ENCODE data around the gene SRGAP3.

Gene SRGAP3

DNA sequence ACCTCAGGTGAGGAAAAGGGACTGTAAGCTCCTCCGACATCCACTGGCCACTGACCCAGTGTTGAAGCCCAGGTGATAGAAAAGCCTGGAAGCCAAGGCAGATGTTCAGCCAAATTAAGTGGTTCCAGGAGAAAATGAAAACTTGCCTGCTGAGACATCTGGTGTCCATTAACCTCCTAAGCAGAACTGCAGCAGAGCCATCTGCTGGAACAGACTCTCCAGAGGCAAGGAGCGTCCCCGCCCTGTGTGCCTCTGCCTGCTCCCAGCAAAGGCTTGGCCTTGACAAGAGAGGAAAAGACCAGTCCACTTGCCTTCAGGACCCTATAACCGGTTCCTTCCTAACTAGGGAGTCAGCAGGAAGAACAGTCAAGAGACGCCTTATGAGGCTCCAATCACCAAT, 48.2 kb downstream of the SRGAP3 start:
- Histone ChIP-seq H3K9ac (ENCODE audit: low read depth, low read length) (no peak overlapping the region), H3K4me3 (ENCODE audit: low read length) (no peak overlapping the region), H3K36me3 (ENCODE audit: insufficient read depth, low read length) (no peaks in the 10 kb centered on the region), H3K27ac (ENCODE audit: low read depth, low read length) (no peak overlapping the region), H3K9me3 (ENCODE audit: insufficient read depth, low read depth, low read length) (no peaks in the 10 kb centered on the region), H3K27me3 (ENCODE audit: insufficient read depth, low read length) (no peaks in the 10 kb centered on the region), H3K4me1 (ENCODE audit: insufficient read depth, low read length) (peaks cover 37% of the 10 kb centered on the region)
- WGBS, result 97% methylated on average over 5 of the region's 5 CpGs

DNA sequence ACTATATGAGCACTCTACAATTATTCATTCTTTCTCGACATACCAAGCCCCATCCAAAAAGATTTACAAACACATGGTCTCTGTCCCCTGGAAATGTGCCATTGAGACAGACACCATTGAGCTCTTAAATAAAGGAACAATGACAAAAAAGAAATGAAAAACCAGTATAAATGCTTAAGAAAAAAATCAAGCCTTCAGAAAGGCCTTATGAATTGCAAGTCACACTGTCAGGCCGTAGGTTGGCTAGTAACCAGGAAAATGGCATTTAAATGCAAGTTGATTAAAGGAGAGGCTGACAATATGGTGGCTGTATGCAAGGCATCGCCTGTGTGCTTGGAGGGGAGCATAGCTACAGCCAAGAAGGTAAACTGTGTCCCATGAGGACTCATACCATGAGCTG, 49.7 kb downstream of the SRGAP3 start:
- H3K4me1 ChIP-seq (ENCODE audit: insufficient read depth, low read length), result peaks cover 38% of the 10 kb centered on the region
- H3K27ac ChIP-seq (ENCODE audit: low read depth, low read length), result no peak overlapping the region
- 86% methylated on average over 3 of the region's 3 CpGs for WGBS
- H3K9me3 ChIP-seq (ENCODE audit: insufficient read depth, low read depth, low read length), result no peaks in the 10 kb centered on the region
- no peaks in the 10 kb centered on the region for H3K36me3 ChIP-seq (ENCODE audit: insufficient read depth, low read length)
- H3K27me3 ChIP-seq (ENCODE audit: insufficient read depth, low read length), result no peaks in the 10 kb centered on the region
- H3K4me3 ChIP-seq (ENCODE audit: low read length), result no peak overlapping the region
- H3K9ac ChIP-seq (ENCODE audit: low read depth, low read length), result no peak overlapping the region

DNA sequence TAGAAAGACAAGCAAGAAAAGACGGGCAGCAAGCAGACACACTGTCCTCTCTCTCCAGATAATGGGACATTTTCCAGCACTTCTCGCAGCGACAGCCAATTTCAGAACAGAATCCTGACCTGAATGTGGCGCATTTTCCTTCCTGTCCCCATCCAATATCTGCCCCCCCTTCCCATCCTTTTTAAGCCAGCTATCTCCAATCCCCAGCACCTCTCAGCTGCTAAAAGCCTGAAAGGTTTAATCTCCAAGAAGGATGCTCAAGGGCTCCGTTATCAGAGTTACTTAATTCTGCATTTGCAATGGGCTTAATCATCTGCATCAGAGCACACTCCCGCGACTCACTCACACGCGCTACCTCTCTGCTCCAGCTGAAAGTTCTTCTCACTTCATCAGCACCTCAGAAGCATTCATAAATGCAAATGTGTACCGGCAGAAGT, 50.5 kb downstream of the SRGAP3 start:
- H3K9me3 ChIP-seq (ENCODE audit: insufficient read depth, low read depth, low read length), result no peaks in the 10 kb centered on the region
- no peak overlapping the region for H3K27ac ChIP-seq (ENCODE audit: low read depth, low read length)
- no peak overlapping the region for H3K9ac ChIP-seq (ENCODE audit: low read depth, low read length)
- H3K4me1 ChIP-seq (ENCODE audit: insufficient read depth, low read length), result peaks cover 31% of the 10 kb centered on the region
- WGBS, result 83% methylated on average over 10 of the region's 10 CpGs
- no peaks in the 10 kb centered on the region for H3K27me3 ChIP-seq (ENCODE audit: insufficient read depth, low read length)
- H3K4me3 ChIP-seq (ENCODE audit: low read length), result no peak overlapping the region
- no peaks in the 10 kb centered on the region for H3K36me3 ChIP-seq (ENCODE audit: insufficient read depth, low read length)

DNA sequence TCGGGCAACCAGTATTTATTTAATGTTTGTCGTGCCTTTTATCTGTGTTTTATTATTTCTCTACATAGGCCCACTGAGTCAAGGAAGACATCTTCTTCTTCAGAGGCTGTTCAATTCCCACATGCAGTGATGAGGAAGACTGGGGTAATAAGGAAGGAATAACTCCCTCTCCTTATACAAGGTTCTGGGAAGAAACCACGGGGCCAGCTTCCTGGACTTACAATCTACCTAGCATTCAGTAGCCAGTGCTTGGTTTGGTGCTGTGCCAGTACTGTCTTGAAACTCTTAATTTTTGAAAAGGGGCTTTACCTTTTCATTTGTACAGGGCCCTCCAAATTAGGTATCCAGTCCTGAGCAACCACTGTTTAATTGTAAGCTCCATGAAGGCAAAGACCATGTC, 51.2 kb downstream of the SRGAP3 start:
- 100% methylated on average over 1 of the region's 3 CpGs for WGBS
- Histone ChIP-seq H3K27ac (ENCODE audit: low read depth, low read length) (no peak overlapping the region), H3K27me3 (ENCODE audit: insufficient read depth, low read length) (no peaks in the 10 kb centered on the region), H3K4me3 (ENCODE audit: low read length) (no peak overlapping the region), H3K4me1 (ENCODE audit: insufficient read depth, low read length) (peaks cover 29% of the 10 kb centered on the region), H3K9me3 (ENCODE audit: insufficient read depth, low read depth, low read length) (no peaks in the 10 kb centered on the region), H3K36me3 (ENCODE audit: insufficient read depth, low read length) (no peaks in the 10 kb centered on the region), H3K9ac (ENCODE audit: low read depth, low read length) (no peak overlapping the region)

DNA sequence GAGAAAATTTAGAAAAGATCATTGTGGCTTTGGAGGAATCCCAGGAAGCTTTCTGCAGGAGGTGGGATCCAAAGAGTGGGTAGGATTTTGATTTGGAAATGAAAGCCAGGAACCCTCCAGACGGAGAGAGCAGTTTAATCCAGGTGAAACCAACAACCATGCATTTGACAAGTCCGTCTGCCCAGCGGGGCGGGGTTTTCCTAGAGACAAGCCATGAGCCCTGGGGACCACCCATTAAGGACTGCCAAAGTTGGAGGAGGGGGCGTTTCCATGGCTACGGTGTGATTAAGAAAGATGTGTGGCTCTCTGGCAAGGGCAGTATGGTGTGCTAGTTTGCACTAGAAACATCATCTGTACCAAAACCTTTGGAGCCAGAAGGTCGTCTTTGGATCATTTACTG, 53.4 kb downstream of the SRGAP3 start:
- Histone ChIP-seq H3K27ac (ENCODE audit: low read depth, low read length) (no peak overlapping the region), H3K9me3 (ENCODE audit: insufficient read depth, low read depth, low read length) (no peaks in the 10 kb centered on the region), H3K9ac (ENCODE audit: low read depth, low read length) (no peak overlapping the region), H3K4me3 (ENCODE audit: low read length) (no peak overlapping the region), H3K27me3 (ENCODE audit: insufficient read depth, low read length) (no peaks in the 10 kb centered on the region), H3K36me3 (ENCODE audit: insufficient read depth, low read length) (no peaks in the 10 kb centered on the region), H3K4me1 (ENCODE audit: insufficient read depth, low read length) (peaks cover 19% of the 10 kb centered on the region)
- 62% methylated on average over 7 of the region's 7 CpGs for WGBS

DNA sequence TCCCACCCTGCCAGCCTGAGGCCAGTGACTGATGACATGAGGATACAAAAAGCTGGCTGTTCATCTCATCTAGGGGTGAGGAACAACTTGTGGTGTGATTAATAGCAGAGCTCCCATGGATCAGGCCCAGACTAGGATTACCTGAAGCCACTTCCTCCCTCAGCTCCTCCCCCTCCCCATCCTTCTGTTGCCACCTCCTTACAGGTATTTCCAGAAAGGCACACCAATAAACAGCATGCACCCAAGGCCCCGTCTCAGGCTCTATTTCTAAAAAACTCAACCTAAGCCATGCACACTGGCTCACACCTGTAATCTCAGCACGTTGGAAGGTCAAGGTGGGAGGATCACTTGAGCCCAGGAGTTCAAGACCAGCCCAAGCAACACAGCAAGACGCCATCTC, 54.1 kb downstream of the SRGAP3 start:
- peaks cover 19% of the 10 kb centered on the region for H3K4me1 ChIP-seq (ENCODE audit: insufficient read depth, low read length)
- no peaks in the 10 kb centered on the region for H3K9me3 ChIP-seq (ENCODE audit: insufficient read depth, low read depth, low read length)
- no peaks in the 10 kb centered on the region for H3K27me3 ChIP-seq (ENCODE audit: insufficient read depth, low read length)
- H3K36me3 ChIP-seq (ENCODE audit: insufficient read depth, low read length), result no peaks in the 10 kb centered on the region
- H3K9ac ChIP-seq (ENCODE audit: low read depth, low read length), result no peak overlapping the region
- 95% methylated on average over 3 of the region's 3 CpGs for WGBS
- H3K27ac ChIP-seq (ENCODE audit: low read depth, low read length), result no peak overlapping the region
- H3K4me3 ChIP-seq (ENCODE audit: low read length), result no peak overlapping the region

DNA sequence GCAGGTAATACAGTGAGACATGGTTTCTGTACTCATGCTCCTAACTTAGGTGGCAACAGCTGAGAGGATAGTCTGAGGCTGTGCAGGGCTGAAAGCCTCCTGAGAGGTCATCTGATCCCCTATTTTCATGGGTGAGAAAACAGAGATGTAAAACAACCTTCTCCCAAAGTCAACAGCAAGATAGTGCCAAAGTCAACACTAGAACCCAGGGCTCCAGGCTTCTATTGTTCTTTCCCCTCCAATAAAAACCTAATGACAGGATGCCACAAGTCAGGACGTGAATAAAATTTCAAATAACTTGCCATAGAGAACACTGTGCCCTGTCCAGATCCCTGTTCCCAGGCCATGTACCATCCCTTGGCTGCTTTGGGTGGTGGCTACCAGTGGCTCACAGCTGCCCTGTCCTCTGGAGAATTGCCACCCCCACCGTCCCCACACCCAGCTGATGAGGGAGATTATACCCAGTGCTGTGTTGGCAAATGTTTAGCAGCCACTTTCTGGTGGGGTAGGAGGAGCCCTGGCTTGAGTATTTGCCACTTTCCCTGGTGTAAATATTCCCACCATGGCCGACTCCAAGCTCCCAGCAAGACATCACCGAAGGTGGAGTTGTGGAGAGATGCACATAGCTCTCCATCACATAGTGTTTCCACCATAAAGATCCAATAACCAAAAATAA, 54.8 kb downstream of the SRGAP3 start:
- Histone ChIP-seq H3K27me3 (ENCODE audit: insufficient read depth, low read length) (no peaks in the 10 kb centered on the region), H3K4me1 (ENCODE audit: insufficient read depth, low read length) (peaks cover 19% of the 10 kb centered on the region), H3K27ac (ENCODE audit: low read depth, low read length) (no peak overlapping the region), H3K9me3 (ENCODE audit: insufficient read depth, low read depth, low read length) (no peaks in the 10 kb centered on the region), H3K9ac (ENCODE audit: low read depth, low read length) (no peak overlapping the region), H3K36me3 (ENCODE audit: insufficient read depth, low read length) (no peaks in the 10 kb centered on the region), H3K4me3 (ENCODE audit: low read length) (no peak overlapping the region)
- 88% methylated on average over 4 of the region's 4 CpGs for WGBS

DNA sequence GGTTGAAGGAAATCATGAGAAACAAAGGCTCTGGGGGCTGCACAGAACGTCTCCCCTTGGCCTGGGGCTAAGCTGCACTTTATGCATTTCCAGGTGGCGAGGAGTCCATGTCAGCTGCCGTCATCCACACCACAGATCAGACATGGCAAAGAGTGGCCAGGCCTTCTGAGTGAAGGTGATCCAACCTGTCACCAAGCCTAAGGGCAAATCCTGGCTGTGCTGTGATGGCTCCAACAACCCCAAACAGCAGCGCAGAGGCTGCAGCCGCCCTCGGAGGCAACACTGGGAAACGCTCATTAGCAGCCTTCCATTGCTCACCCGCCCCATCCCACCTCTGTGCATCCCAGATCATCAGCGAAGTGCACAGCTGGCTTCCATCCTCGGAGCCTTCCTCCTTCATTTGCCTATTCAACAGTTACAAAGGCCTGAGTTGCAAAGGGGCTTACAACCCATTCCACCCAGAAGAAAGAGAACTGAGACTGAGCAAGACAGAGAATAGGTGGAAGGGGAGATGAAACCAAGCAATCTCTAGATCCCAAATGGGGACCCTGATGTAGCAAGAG, 55.7 kb downstream of the SRGAP3 start:
- H3K9me3 ChIP-seq (ENCODE audit: insufficient read depth, low read depth, low read length), result no peaks in the 10 kb centered on the region
- no peaks in the 10 kb centered on the region for H3K36me3 ChIP-seq (ENCODE audit: insufficient read depth, low read length)
- no peaks in the 10 kb centered on the region for H3K27me3 ChIP-seq (ENCODE audit: insufficient read depth, low read length)
- H3K4me1 ChIP-seq (ENCODE audit: insufficient read depth, low read length), result peaks cover 11% of the 10 kb centered on the region
- H3K27ac ChIP-seq (ENCODE audit: low read depth, low read length), result no peak overlapping the region
- no peak overlapping the region for H3K4me3 ChIP-seq (ENCODE audit: low read length)
- WGBS, result 79% methylated on average over 10 of the region's 10 CpGs
- H3K9ac ChIP-seq (ENCODE audit: low read depth, low read length), result no peak overlapping the region

DNA sequence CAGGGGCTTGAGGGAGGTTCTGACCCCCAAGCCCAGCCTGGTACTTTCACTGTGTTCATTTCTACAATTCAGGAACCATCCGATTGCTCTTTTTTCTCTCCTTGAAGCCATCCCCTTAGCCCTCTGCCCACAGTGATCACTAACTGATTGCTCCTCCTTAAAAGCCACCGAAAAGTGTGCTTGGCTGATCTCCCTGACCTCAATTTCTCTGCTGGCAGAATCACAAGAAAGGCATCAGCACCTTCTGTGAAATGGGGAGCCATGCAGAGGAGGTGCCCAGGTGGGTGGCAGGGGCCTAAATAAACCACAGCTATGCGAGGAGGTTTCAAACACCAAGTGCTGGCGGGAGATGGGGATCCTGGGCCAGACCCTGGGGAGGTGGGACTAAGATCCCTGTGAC, 56.2 kb downstream of the SRGAP3 start:
- 94% methylated on average over 4 of the region's 4 CpGs for WGBS
- H3K4me1 ChIP-seq (ENCODE audit: insufficient read depth, low read length), result peaks cover 10% of the 10 kb centered on the region
- H3K27me3 ChIP-seq (ENCODE audit: insufficient read depth, low read length), result no peaks in the 10 kb centered on the region
- H3K9ac ChIP-seq (ENCODE audit: low read depth, low read length), result no peak overlapping the region
- H3K4me3 ChIP-seq (ENCODE audit: low read length), result no peak overlapping the region
- H3K9me3 ChIP-seq (ENCODE audit: insufficient read depth, low read depth, low read length), result no peaks in the 10 kb centered on the region
- H3K36me3 ChIP-seq (ENCODE audit: insufficient read depth, low read length), result no peaks in the 10 kb centered on the region
- no peak overlapping the region for H3K27ac ChIP-seq (ENCODE audit: low read depth, low read length)

DNA sequence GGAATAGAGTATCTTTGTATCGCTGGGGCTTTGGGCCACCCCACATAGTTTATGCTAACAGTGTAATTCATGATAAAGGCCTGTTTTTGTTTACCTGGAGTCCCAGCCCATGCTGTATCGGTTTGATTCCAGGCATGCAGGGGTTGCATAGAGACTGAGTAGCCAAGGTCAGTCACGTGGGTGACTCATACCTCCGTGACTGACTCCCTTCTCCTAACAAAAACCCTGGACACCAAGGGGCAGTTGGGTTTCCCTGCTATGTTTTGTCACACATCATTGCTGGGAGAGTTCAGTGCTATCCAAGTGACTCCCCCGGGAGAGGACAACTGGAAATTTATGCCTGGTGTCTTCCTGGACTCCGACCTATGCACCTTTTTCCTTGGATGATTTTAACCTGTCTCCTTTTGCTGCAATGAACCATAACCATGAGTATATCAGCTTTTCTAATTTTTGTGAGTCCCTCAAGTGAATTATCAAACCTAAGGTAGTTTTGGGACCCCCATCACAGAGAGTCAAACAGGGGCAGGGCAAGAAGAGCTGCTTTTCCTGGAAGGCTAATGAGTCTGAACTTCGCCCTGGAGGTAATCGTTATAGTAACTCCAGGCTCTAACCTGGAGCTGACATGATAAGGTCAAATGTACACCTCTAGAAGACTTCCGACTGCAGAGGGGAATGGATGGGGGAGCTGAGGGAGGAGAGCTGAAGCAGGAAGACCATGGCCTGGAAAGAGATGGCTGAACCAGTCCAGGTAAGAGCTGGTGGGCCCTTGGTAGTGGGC, 57.0 kb downstream of the SRGAP3 start:
- peaks cover 10% of the 10 kb centered on the region for H3K4me1 ChIP-seq (ENCODE audit: insufficient read depth, low read length)
- 87% methylated on average over 9 of the region's 9 CpGs for WGBS

DNA sequence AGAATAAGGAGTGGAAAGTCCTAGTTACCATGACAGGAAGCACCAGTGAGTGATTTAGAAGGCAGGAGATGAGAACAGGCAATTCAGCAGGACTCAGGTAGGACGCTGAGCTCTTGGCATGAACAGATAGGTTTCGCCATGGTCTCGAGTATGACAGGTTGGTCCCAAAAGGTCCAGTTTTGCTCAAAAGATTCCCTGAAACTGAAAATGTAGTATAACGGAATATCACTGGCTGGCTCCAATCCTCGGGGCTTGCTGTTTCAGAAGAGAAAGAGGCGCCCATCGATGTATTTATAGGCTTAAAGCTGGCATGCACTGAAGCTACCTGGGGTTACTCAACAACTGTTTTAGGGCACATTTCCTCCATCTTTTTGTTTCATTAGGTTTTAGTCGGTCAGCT, 59.2 kb downstream of the SRGAP3 start:
- H3K4me3 ChIP-seq (ENCODE audit: low read length), result no peak overlapping the region
- H3K4me1 ChIP-seq (ENCODE audit: insufficient read depth, low read length), result peaks cover 3% of the 10 kb centered on the region; the same call in 1 of the 2 replicates
- H3K9me3 ChIP-seq (ENCODE audit: insufficient read depth, low read depth, low read length), result no peaks in the 10 kb centered on the region
- 94% methylated on average over 8 of the region's 8 CpGs for WGBS
- no peak overlapping the region for H3K9ac ChIP-seq (ENCODE audit: low read depth, low read length)
- H3K36me3 ChIP-seq (ENCODE audit: insufficient read depth, low read length), result no peaks in the 10 kb centered on the region
- H3K27me3 ChIP-seq (ENCODE audit: insufficient read depth, low read length), result no peaks in the 10 kb centered on the region
- no peak overlapping the region for H3K27ac ChIP-seq (ENCODE audit: low read depth, low read length)

More for the DNA sequence above, 57.0 kb downstream of the SRGAP3 start:
- H3K9ac ChIP-seq (ENCODE audit: low read depth, low read length), result no peak overlapping the region
- H3K9me3 ChIP-seq (ENCODE audit: insufficient read depth, low read depth, low read length), result no peaks in the 10 kb centered on the region
- H3K27me3 ChIP-seq (ENCODE audit: insufficient read depth, low read length), result no peaks in the 10 kb centered on the region
- no peak overlapping the region for H3K4me3 ChIP-seq (ENCODE audit: low read length)
- H3K27ac ChIP-seq (ENCODE audit: low read depth, low read length), result no peak overlapping the region
- no peaks in the 10 kb centered on the region for H3K36me3 ChIP-seq (ENCODE audit: insufficient read depth, low read length)
